C4-2B (cell line): Measurements from ENCODE around the gene FBXL14.

Experiments used
- H3K27ac ChIP-seq: fragments of 450-650 bp; 2 replicates; pipeline ENCODE4 v1.5.1; 2017
- ZFX ChIP-seq: fragments of 450-650 bp; IDR thresholded peaks from 2 replicates; pipeline ENCODE4 v1.6.1; 2017
- TF ChIP-seq, protein P1 (sequence below): fragments of 450-650 bp; conservative IDR thresholded peaks from 2 replicates; pipeline ENCODE4 v1.5.1; 2017; ENCODE audit warnings: mild to moderate bottlenecking

Gene FBXL14

DNA sequence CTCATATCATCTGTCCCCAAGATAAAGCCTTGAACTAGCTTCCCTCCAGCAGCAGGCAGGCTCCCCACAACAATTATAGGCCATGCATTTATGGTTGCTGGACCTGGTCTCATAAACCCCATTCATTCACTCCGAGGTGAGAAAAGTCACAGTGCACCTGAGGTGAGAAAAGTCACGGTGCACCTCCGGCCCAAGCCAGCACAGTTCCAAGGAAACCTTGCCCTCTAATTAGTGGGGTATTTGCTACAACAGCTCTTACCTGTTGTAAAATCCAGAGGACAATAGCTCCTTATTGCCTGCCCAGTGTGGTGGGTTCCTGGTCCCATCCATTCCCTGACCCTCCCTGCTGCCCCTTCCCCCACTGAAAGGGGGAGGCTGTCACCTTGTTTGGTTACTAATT is 65.6 kb downstream of the FBXL14 start:
- no peak for TF ChIP-seq ZFX
- TF ChIP-seq, protein P1, sequence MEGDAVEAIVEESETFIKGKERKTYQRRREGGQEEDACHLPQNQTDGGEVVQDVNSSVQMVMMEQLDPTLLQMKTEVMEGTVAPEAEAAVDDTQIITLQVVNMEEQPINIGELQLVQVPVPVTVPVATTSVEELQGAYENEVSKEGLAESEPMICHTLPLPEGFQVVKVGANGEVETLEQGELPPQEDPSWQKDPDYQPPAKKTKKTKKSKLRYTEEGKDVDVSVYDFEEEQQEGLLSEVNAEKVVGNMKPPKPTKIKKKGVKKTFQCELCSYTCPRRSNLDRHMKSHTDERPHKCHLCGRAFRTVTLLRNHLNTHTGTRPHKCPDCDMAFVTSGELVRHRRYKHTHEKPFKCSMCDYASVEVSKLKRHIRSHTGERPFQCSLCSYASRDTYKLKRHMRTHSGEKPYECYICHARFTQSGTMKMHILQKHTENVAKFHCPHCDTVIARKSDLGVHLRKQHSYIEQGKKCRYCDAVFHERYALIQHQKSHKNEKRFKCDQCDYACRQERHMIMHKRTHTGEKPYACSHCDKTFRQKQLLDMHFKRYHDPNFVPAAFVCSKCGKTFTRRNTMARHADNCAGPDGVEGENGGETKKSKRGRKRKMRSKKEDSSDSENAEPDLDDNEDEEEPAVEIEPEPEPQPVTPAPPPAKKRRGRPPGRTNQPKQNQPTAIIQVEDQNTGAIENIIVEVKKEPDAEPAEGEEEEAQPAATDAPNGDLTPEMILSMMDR = no peak
- no peak overlapping the region for H3K27ac ChIP-seq

DNA sequence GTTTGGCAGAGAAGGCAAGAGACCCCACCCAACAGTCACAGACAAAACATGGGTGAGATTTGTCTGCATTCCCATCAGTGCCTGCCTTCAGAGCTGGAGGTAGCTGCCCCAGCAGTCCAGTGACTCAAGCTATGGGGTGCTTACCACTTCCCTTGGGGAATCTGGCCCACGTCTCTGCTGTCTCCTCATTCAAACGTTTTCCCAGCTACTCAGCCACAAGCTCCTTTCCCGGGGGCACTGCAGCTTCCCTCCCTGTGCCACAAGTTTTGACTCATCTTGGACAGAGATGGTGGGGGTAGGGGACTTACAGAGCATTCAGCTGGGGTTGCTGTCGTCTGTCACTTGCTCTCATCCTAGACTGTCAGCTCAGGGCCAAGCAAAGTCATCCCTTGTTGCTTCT is 66.6 kb downstream of the FBXL14 start:
- no peak for TF ChIP-seq ZFX
- TF ChIP-seq, protein P1 = no peak
- H3K27ac ChIP-seq = no peak overlapping the region

GRCh38 chr12:1525858-1526257 is 68.5 kb downstream of the FBXL14 start:
- no peak for TF ChIP-seq ZFX
- TF ChIP-seq, protein P1 = no peak
- no peak overlapping the region for H3K27ac ChIP-seq

DNA sequence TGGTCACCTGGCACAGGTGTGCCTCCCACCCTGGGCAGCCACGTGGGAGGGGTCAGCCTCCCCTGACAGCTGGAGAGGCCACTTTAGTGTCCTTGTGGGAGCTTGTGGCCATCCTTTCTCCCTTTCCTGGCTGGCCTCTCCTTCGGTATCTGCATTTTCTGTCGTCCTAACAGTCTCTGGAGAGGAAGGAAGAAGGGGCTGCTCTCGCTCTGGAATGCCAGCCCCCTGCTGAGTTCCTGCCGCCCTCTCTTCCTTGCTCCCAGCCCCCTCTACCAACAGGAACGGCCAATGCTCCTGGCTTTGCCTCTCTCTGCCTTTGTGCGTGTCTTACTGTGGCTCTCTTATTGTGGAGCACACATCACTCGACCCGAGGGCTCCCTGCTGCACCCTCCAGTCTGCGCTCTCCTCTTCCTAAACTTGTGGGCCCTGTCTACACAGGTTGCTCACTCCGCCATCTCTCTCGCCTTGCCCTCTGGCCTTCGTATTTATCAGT is 70.8 kb downstream of the FBXL14 start:
- no peak for TF ChIP-seq ZFX
- H3K27ac ChIP-seq = no peak overlapping the region

GRCh38 chr12:1523046-1523445 is 71.3 kb downstream of the FBXL14 start:
- H3K27ac ChIP-seq = no peak overlapping the region
- TF ChIP-seq, protein P1 = no peak
- no peak for TF ChIP-seq ZFX

- no peak for TF ChIP-seq ZFX
- TF ChIP-seq, protein P1 = no peak
- no peak overlapping the region for H3K27ac ChIP-seq
Observed at GRCh38 chr12:1519642-1520041, 74.7 kb downstream of the FBXL14 start.

DNA sequence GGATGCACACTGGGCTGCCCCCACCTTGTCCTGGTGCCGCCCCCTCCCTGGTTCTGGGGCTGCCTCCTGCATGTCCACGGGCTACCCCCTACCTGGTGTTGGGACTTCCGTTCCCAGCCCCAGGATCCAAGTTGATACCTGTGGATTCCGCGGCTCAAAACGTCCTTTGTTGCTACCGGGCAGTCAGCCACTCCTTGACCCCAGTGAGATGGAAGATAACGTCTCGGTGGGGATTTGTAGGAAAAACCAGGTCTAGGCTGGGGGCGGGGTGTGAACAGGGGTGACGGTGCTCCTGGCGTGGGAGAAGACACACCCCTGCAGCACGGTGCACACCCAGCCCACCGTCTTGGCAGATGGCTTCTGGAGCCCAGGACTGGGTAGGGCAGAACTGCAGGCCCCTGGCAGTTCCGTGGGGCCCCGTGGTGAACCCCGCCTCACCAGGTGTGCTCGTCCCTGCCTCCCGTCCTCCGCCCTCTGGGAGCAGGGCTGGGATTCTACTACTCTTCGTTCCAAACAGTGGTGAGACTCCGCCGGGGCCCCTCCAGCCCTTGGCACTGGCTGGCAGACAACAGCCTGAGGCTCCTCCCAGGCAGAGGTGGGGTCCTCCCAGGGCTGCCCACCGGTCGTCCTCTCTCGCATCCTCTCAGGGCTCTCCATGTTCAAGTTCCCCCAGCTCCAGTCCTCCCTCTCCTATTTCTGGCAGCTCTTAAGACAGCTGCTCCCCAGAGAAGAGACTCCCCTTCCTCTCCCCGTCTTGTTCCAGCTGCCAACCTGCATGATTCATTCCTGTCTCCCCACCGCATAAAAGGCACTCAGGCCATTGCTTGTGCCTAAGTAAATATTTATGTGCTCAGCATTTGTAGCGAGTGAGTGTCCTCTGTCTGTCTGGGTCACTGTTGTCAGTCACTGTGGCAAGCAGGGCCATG is 75.5 kb downstream of the FBXL14 start:
- TF ChIP-seq ZFX = no peak
- TF ChIP-seq, protein P1 = no peak
- no peak overlapping the region for H3K27ac ChIP-seq
